Left renal cortex interstitium (tissue), 4 donors: ENCODE measurements around the gene RABAC1. TPM values are rescaled to one million over a fixed set of nuclear protein-coding genes. Genes with fewer than 3 reads are reported as not detected.

Experiments
- DNase-seq, 4 donors: peaks; one replicate each; pipeline ENCODE4 v3.0.0-alpha.2; 2013; ENCODE audit warnings: low read depth in 4 of 4, low spot score in 2 of 4, missing footprints in 1 of 4
- polyA plus RNA-seq, 4 donors: library from polyadenylated mRNA; unstranded; fragments of 120-200 nt; gene quantifications; one replicate each; pipeline ENCODE4 v1.2.1, GENCODE V29; 2013; ENCODE audit not compliant: insufficient read length in 4 of 4

The RABAC1 gene
- polyA plus RNA-seq, 4 donors = 54.0 to 120 (median 77.3) TPM

GRCh38 chr19:41990615-41991014, 31.5 kb upstream of the RABAC1 start:
- no peak for DNase-seq

- DNase-seq = no peak
These were observed 30.9 kb upstream of the RABAC1 start for GRCh38 chr19:41990028-41990427.

- DNase-seq = no peak
These were observed 29.8 kb upstream of the RABAC1 start for GRCh38 chr19:41988947-41989346.

GRCh38 chr19:41987141-41987860, 28.2 kb upstream of the RABAC1 start:
- DNase-seq = no peak

DNA sequence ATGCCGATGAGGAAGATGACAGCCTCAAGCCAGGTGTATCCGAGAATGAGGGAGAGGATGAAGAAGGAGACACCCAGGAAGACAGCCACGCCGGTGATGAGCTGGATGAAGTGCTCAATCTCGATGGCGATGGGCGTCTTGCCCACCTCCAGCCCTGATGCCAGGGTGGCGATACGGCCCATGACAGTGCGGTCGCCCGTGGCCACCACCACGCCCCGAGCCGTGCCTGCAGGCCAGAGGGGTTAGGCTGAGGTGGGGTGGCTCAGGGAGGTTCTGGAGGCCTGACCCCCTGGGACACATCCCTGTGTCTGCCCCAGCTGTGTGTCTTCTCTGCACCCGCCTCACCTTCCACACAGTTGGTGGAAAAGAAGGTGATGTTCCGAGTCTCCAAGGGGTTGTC, 25.8 kb upstream of the RABAC1 start:
- no peak for DNase-seq

DNA sequence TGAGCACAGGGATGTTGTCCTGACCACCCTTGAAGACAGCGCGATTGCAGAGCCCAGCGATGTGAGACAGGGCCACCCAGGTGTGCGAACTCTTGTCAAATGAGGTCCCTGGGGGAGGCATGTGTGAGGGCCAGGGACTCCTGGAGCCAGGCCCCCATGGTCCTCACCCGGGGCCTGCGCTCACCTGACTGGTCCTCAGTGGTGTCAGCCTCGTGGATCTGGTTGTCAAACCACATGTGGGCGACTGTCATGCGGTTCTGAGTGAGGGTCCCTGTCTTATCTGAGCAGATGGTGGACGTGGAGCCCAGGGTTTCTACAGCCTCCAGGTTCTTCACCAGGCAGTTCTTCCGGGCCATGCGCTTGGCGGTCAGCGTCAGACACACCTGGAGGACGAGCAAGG, 22.6 kb upstream of the RABAC1 start:
- DNase-seq = no peak

GRCh38 chr19:41978470-41978869, 19.3 kb upstream of the RABAC1 start:
- DNase-seq = no peak

GRCh38 chr19:41977916-41978315, 18.8 kb upstream of the RABAC1 start:
- no peak for DNase-seq

DNA sequence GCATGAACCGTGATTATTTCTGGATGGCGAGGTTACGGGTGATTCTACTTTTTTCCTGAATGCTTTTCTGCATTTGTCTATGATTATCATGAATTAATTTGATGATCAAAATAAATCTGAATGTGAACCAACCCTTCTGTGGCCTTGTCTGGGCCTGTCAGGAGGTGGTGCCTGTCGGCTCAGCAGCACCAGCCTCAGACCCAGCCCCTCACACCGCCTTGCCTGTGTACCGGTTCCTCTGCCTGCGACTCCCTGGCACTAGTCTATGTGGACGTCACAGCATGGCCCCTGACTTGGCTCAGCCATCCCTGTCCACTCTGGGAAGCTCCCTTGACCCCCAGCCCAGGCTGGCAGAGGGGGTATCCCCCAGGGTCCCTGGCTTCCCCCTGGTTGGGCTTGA, 15.5 kb upstream of the RABAC1 start:
- no peak for DNase-seq

GRCh38 chr19:41971363-41971762, 12.2 kb upstream of the RABAC1 start:
- DNase-seq = no peak

DNA sequence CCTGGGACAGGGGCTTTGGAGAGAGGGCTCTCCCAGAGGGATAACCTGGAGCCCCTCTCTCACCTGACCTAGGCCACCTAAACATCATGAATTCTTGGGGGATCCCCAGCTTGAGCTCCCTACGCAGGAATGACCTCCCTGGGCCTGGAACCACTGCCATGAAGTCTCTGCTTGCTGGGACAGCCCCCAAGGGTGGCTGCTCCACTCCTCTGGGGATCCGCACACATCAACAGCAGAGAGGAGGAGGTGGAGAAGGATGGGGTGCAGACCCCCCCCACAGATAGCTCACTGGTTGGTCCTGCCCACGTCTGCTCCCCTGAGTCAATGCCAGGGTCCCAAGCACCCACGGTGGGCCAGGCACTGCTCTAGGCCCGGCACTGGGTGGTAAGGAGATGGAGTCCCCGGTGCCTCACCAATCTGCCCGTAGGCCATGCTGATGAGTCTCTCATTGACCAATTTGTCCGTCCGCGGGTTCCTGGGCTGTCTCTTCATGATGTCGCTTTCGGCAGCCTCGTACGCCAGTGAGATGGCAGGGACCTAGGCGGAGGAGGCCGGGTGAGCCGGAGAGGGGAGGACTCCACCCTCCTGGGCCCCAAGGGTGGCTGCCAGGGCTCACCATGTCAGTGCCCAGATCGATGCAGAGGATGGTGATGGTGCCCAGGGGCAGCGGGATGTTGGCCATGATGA, 10.8 kb upstream of the RABAC1 start:
- no peak for DNase-seq

DNA sequence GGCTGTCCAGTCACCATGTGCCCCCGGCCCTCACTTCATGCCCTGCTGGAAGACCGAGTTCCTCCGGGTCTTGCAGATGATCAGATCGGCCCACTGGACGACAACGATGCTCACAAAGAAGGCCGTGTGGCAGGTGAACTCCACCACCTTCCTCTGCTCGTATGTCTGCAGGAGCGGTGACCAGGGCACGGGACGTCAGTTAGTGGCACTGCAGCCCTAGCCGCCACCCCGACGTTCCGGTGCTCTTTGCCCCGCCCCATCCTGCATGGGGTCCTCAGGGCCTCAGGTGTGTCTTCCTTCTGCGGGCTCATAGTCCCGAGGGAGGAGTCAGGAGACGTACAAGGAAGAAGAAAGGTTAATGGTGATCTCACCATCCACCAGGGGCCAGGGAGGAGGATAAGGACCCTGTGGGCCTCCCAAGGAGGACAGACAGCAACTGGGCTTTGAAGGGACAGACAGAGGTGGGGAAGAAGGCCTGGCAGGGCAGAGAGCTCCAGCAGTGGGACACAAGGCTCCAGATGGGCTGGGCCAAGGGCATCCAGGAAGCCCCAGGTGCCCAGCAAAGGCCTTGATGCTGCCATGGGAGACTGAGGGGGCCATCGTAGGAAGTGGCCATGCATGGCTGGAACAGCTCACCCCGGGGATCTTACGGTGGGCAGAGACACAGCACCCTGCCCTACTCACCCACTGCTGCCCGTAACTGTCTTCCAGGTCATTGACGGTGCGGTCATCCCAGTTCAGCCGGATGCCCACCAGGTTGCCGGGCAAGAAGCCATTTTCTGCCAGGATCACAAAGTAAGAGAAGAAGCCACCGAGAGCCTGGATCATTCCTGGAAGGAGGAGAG, 9.9 kb upstream of the RABAC1 start:
- no peak for DNase-seq

DNA sequence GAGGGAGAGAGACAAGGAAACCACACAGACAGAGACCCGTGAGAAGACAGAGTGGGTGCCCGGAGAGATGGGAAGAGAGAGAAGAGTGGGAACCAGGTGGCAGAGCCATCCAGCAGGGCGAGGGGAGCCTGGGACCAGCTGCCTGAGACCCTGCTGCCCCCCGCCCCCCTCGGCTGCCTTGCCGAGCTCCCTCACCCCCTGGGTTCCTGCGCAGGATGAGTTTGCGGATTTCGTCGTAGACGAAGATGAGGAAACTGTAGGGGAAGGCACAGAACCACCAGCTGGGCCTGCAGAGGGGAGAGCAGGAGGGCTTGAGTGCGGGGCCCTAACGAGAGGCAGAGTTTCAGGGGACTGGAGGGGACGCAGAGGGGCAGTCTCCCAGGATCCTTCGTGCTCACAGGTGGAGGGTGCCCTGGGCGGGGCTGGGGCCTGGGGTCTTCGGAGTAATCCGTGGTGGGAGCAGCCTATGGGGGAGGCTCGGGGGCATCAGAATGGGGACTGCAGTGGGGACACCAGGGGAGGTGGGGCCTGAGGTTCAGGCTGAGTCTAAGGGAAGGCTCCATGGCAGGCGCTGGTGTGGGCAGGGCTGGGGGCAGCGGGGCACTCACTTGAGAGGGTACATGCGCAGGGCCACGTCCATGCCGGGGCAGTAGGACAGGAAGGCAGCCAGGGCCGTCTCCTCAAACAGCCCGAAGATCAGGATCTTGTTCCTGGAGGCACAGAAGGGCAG, 8.1 kb upstream of the RABAC1 start:
- DNase-seq = no peak

GRCh38 chr19:41965106-41965505, 6.0 kb upstream of the RABAC1 start:
- DNase-seq = no peak

DNA sequence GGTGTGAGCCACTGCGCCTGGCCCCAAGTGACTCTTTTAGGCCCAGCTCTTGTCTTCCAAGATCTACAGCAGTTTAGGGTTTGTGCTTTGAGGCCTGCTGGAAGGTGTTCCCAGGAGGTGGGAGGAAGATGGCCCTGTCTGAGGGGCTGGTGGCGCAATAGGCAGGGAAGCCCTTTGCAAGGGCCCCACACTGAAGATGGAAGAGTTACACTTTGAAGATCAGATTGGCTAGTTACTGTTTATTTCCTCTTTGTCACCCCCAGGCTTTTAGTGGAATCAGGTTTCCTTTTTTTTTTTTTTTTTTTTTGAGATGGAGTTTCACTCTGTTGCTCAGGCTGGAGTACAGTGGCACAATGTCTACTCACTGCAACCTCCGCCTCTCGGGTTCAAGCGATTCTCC, 1.9 kb upstream of the RABAC1 start:
- no peak for DNase-seq

- DNase-seq = peak in 2 of 4 donors; percentile 71 to 75
These were observed 610 bp downstream of the RABAC1 start for GRCh38 chr19:41958367-41959055.

DNA sequence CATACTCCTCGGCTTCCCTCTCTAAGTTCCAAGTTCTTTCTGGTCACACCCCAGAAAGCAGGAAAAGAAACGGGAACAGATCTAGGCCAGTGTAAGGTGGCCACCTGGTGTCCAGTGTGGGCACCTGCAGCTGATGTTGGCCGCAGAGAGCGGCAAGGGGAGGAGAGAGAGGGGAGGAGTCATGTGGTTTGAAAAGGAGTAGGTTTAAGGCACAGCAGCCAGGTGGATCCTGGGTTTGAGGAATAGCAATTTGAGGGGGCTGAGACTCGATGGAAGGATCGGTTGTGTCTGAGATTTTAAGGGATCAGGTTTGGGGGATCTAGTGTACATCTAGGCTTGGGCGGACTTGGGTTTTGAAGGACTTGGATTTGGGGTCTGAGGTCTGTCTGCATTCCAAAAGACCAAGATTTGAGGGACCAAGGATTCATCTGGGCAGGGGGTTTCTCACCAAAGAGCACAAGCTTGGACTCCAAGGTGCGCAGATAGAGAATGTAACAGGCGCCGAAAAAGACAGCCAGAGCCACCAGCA, 1.2 kb downstream of the RABAC1 start:
- peak in 2 of 4 donors; percentile 76 to 80 for DNase-seq

GRCh38 chr19:41957161-41957837, 1.8 kb downstream of the RABAC1 start:
- no peak for DNase-seq

DNA sequence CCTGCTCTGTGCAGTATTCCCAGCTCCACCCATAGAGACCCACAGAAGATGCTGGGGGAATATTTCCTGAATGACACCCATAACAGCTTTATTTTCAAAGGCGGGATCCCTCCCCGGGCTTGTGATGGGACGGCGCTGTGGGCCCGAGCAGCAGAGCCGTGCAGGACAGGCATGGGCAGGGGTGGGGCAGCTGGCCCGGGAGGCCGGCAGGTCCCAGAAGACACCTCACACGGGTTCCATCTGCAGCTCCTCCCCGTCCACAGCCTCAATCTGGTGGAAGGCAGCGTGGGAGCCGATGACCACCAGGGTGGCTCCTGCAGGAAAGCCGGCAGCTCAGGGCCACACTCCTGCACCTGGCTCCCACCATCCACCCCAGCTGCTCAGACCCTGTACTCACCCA, 2.5 kb downstream of the RABAC1 start:
- no peak for DNase-seq
